GM18868 (cell line): ENCODE results near the gene ALG12.

ENCODE experiments used
- ATAC-seq: cut with Tn5 transposase; IDR thresholded peaks from one replicate; pipeline ENCODE4 v1.9.1; 2021; ENCODE audit warnings: mild to moderate bottlenecking, moderate library complexity; ENCODE audit not compliant: unreplicated experiment

The ALG12 gene

DNA sequence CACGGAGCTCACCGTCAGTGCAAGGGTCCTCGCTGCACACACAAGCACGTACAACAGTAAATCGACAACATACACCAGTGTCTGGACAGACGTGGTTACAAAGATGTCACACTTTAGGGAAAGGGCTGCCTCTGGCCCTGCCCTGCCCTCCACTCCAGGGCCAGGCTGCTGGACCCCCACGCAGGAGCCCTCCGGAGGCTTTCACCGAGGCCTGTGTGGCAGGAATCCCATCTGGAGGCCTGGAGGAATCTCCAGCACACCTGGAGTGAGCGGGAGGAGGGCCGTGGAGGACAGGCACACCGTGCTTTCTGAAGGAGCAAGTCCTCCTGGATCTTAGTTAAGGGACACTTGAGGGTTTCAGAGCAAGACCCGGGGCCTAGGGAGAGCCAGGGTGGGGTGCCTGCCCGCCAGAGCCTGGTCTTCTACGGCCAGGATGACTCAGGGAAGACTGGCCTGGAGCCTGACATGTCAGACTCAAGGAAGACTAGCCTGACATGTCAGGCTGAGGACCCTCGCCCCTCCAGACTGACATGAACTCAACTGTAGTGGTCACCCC, 40.2 kb upstream of the ALG12 start:
- ATAC-seq = no peak

DNA sequence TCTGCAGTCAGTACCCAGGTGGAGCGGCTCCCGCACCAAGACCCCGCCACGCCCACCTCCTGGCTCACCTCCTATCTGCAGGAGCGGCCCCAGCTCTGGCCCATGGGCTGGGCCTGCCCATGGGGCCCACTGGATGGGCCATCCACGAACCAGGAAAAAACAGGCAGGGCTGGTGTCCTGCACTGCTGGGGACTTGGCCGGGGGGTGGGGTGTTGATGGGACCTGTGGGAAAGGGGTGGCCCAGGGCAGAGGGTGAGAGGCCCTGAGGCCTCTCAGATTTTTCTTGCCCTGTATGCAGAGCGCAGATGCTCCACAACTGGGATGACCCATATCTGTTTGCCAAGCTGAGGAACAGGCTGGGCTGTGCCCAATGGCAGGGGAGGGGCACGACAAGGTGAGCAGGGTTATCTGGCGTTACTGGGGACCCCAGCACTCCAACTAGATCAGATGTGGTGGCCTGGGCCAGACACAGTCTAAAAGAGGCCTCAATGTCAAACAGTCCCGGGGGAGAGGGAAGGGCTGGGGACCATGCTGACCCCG, 39.7 kb upstream of the ALG12 start:
- no peak for ATAC-seq

DNA sequence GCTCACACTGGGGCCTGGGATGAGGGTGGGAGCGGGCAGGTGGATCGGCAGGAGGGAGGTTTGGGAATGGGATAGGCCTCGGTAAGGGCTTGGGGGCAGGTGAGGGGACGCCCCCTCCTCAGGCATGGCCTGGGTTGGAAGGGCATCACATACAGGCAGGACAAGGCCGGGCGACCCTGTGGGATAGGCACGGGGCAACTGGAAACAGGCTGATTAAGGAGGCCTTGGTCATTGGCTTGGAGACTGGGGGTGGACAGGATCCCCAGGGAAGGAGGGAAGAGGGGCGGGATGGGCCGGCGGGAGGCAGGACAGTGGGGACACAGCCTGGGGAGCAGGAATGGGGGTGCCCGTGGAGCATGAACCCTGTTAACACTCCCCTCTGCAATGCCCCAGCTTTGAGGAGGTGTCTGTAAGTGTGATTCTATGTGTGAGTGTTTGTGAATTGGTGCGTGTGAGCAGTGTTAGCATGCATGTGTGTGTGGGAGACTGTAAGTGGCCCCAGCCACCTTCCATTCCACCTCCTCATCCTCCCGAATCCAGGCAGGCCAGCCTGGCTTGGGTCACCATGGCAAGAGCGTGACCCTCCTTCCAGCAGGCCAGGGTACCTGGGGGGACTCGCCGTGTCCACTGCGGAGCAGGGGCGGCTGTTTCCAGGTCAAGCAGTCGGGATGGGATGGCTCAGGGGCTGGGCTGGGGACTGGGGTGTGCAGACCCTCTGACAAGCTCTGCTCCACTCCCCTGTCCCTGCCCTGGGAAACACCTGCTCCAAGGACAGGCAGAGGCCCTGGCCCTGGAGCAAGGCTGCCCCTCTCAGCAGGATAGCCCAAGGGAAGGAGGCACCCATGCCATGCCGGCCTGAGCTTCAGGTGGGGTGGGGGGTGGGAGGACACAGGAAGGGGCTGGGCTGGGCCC, 38.9 kb upstream of the ALG12 start:
- no peak for ATAC-seq

DNA sequence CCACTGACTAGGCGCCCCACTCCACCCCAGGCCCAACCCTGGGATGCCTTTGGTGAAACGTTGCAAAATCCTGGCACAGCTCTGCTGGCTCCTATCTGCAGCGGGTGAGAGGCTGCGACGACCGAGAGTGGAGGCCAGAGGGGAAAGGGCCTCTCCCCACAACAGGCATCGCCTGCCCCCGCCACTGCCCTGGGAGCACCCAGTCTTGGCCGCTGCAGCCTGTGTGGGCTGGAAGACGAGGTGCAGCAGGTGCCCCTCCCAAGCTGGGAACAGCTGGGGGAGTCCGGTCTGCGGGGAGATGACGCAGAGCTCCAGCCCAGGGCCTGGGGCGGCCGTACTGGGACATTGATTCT, 38.2 kb upstream of the ALG12 start:
- ATAC-seq = no peak

DNA sequence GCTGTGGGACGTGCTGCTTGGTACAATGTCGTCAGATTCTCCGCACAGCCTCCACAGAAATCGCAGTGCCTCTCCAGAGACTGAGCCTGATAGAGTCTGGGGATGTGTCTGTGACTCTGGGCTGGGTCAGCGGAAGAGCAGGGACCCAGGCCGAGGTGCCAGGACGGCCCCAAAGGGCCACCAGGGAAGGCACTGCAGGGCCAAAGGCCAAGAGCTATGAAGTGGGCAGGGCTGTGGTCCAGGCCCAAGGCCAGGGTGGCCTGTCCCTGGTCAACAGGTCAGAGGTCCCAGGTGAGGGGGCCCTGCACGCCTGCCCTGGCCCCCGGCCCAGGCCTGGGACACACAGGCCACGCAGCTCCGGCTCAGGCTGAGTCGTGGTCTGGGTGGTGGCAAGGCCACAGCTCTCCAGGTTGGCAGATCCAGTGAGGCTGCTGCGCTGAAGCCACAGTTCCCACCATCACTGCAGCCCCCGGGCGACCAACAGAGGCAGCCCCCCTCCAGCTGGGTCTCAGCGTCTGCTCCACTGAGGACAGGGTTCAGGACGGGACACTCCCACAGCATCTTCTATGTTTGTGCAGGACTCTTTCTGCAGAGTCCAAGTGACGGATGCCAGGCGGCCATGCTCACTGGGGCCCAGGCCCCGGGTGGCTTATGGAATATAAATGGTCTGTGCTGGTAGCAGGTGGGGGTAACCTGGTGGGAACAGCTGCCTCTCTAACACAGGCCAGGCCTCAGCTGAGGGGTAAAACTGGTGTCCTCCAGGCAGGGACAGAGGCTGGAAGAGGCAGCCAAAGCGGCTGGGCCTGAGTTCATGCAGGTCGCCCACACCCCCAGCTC, 37.6 kb upstream of the ALG12 start:
- no peak for ATAC-seq

DNA sequence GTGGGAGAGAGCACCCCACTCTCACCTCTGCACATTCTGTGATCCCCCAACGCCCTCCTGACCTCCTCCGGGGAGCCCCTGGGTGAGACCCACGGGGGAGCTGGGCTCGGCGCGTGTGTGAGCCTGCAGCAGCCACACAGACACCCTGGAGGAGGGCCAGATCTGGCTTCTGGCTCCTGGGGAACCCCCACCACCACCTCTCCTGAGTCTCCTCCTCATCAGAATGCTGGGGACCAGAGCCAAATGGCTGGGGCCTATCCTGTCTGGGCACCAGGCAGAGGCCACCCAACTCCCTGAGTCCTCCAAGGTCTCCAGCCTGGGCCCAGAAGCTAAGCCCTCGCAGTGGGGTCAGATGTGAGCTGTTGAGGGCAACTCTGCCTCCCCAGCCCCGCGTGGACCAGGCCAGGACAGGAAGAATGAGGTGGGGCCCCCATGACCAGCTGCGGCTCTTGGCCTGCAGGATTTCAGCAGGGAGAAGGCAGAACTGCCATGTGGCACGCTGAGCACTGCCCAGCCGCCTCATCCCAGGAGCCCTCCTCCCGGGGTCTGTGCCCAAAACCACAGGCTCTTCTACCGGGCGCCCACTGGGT, 36.8 kb upstream of the ALG12 start:
- ATAC-seq = no peak

DNA sequence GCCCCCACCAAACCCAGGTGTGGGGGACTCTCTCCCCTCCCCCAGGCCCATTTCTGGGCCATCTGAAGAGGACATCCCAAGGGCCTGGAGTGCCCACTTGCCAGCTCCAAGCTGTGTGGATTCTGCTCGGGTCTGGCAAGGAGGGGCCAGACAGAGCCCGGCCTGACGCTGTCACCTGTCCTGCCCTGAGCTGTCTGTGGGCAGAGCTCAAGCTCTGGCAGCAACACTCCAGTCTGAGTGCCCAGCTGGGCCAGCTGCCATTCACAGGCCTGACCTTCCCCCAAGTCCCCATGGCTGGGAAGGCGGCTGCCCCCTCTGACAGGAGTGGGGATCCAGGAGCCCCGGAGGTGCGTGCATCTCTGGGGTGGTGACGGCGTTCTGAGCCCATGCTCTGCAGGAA, 36.1 kb upstream of the ALG12 start:
- ATAC-seq = no peak

DNA sequence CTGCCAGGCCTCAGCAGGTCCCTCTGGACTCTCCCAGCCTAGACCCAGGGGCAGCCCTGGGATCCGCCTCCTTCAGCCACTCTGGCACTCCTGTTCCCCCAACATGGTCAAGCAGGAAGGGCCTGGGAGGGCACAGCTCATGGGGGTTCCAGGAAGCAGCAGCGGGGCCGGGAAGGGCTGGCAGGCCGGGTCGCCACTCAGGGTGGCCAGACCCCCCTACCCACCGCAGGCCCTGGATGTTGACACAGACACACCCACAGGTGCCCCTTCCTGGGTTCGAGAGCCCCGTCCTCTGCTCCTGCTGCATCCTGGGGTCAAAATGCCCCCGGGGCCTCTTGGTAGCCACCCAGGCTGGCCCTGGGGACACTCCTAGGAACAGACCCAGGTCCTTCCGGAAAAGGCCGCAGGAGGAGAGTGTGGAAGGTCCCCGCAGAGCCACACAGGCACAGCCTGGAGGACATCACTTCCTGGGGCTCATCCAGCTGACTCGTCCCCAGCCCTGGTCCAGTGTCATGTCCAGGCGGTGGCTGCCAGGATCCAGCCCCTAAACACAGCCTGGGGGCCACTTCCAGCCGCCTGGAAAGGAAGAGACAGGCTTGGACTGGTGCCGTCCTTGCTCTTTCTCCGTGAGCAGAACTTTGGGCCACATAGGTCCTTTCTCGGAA, 35.6 kb upstream of the ALG12 start:
- ATAC-seq = no peak

DNA sequence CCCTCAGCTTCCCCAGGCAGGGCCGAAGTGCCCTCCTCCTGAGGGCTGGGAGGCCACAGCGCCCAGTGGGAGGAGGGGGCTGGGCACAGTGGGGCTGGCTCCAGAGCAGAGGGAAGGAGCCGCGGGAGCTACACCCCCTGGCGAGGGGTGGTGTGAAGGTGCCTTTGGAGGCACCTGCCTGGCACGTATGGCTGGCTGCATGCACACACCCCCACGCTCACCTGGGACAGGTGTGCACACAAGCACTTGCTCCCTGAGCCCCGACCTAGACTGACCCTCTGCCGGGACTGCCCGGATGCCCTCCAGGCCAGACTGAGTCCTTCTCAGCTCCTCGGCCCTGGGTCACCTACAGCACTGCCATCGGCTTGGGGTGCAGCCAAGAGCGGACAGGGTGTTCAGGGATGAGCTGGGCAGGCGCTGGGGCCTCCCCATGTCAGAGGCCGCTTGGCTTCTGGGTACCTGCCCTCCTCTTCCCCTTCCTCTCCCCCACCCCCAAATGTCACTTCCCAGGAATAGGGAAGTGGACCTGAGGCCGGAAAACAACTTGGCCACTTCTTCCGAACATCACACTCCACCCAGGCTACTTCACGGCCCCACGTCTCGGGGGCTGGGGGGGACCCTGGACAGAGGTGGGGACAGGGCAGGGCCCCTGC, 34.9 kb upstream of the ALG12 start:
- ATAC-seq = no peak

DNA sequence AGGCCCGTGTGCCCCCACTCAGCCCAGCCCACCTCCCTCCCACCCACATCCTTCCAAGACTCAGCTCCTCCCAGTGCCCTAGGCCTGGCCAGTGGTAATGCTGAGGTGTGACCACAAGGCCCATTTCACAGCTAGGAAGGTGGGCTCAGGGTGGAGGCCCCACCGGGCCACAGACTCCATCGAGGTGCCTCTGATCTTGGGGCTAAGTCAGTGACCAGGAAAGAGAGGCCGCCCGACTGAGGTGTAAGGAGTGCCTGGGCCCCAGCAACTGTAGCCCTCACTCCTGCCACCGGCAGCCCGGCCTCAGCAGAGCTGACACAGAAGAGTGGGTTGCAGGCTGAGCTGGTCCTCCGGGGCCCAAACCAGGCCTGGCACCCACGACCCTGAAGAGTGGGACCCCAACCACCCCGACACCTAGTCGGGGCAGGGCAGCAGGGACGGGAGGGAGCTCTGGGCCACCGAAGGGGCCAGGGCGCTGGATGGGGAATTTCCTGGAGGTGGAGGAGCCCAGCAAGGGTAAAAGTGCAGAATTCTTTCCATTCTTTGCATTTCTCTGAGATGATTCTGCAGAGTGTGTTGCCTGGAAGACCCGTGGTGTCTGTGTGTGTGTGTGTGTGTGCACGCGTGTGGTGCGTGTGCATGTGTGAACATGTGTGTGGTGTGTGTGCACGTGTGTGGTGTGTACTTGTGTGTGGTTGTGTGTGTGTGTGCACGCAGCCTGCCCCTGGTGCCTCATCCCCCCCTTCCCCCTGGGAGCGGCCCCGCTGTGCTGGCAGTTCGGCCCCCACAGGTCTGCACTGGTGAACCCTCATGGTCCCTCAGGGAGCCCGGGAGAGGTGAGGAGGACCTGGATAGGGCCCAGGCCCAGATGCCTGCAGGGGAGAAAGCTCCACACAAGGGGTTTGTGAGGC, 34.0 kb upstream of the ALG12 start:
- no peak for ATAC-seq

DNA sequence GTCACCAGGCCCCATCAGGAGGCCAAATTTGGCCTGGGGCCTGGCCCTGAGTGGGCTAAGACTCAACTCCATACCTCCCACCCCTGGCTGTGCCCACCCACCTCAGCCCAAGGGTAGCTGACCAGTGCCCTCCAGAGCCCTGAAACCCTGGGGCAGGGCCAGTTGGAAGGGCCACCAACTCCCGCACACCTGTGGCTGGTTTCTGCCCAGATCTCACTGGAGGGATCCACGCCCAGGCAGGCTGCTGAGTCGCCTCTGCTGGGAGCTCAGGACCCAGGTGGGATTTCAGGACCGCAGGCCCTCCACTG, 33.4 kb upstream of the ALG12 start:
- no peak for ATAC-seq

DNA sequence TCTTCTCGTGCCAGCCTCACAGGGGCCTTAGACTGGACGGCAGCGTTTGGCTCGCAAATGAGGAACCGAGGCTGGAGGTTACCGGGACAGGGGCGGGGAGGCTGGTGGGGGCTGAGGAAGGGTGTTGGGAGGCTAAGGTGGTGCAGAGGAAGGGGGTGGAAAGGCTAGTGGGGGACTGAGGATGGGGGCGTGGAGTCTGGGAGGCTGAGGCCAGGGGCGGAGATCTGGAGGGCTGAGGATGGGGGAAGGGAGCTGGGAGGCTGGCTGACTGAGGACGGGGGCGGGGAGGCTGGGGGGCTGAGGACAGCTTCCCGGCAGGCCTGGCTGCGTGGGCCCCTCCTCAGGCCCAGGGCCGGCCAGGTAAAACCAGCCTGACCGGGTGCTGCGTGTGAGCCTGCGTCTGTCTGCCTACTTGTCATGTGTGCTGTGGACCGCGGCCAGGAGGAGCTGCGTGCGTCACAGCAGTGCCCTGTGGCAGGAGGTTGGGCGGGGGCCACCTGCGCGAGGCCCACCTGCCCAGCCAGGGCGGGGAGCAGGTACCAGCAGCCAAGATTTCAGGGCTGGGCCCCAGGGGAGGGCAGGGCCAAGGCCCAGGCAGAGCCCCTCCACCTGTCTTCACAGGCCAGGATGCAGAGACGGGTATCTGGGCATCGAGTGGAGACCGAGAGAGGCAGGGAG, 32.9 kb upstream of the ALG12 start:
- peak; percentile 87 for ATAC-seq

DNA sequence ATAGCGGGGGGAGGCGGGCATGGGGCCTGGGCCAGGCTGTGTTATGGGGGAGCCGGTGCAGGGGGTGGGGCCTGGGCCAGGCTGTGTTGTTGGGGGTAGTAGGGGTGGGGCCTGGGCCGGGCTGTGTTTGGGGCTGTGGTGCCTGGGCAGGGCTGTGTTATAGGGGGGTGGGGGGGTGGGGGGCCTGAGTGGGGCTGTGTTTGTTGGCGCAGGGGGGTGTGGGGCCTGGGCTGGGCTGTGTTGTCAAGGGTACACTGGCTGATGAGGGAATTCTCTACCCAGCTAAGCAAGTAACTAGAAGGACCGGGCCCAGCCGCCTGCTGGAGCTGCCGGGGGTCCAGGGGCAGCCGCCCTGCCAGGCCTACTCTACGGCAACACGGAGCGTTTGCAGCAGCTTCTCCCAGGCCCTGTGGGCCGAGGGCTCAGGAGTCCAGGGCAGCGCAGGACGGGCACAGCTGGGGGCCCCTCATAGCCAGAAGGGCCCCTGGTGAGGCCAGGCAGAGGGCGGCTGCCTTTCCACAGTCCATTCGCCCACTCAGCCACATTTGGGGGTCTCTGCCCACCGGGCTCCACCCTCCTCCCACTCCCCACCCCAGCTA, 32.3 kb upstream of the ALG12 start:
- ATAC-seq = no peak

DNA sequence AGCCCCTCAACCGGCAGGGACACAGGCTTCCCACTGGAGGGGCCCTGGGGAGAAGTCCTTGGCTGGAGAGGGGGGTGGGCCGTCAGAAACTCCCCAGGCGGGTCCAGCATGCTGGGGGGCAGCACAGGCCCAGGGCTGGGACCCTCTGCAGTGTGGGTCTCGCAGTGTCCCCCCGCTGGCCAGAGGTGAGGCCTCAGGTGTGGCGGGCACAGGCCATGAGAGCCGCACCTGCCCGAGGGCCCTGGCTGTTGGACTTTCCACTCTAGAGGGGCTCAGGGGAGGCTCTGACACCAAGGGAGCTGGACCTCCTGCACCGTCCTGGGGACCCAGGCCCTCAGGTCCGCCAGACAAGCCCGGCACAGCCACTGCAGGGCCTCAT, 31.7 kb upstream of the ALG12 start:
- no peak for ATAC-seq

DNA sequence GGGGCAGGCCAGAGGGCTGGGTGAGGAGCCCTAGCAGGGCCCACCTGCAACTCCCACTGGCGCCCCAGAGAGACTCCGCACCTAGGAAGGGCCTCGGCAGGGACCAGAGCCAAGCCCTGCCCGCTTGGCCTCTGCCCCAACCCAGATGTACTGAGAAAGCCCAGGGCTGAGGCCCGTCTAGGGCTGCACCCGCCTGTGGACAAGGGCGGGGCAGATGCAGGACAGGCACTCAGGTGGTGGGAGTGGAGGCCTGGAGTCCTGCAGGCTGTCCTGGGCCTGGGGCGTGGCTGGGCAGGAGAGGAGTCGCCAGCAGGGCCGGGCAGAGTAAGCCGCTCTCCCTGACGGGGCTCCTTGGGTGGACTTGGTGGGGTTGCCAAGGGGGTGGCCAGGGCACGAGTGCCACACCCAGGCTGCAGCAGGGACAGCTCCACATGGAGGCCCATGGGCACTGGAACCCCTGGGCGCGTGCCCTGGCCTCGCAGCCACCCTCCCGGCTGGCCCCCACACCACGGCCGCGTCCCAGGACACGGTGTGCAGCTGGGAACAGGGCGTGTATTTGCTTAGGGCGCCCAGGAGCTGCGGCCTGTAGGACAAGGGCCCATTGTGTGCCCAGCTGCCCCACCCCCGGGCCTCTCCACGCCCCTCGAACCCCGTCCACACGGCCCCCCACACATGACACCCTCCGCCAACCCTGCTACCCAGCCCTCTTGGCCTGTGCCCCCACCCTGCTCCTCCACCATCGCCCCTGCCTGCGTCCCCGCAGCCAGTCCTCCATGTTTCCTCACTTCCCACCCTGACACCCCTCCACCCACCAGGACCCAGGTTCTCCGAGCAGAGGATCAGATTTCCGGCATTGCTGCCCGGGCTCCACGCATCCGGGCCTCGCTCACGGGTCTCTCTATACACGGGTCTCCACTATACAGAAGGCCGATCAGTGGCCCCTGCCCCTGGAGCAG, 31.0 kb upstream of the ALG12 start:
- ATAC-seq = no peak

DNA sequence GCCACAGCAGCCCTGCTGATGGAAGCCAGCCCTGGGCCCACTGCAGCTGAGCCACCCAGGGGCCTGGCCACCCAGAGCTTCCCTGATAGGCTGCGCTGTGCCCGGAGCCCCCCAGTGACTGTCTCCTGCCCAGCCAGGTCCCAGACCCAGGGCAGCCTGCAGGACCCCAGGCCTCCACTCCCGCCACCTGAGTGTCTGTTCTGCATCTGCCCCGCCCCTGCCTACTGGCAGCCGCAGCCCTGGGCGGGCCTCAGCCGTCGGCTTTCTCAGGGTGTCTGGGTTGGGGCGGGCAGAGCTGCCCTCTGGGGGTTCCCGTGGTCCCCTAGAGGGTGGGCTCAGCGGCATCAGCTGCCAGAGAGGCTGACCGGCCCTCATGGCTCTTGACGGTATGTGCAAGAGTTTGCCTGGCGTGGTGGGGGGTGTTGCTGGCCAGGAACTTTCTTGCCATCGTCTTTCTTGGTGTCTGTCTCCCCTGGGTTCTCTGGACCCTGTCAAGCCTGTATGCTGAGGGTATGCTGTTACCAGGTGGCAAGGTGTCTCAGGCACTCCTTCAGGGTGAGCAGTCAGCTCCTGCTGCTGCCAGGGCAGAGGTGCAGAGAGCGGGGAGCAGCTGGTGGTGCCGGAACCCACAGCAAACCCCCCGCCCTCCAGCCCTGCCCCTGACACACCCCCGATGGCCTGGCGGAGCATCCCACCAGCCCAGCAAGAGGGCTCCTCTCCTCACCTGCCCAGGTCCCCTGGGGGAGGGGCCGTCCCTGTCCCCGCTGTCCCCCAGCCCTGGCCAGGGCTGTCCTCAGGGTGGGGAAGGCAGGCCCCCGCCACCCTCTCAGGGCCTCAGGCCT, 30.1 kb upstream of the ALG12 start:
- no peak for ATAC-seq

DNA sequence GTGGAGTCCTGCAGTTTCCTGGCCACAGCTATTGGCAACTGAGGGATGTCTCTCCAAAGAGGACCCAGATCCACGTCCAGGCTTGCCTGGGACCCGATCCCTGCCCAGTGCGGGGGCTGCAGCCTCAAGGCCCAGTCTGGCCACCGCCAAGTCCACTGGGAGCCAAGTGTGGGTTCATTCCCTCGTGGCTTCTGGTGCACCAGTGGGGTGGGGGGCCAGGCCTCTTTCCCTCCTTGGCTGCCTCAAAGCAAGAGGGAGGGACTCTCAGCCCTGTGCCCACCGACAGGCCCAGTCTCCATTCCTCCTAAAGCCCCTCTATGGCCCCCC, 29.0 kb upstream of the ALG12 start:
- no peak for ATAC-seq
